KMS-11 (cell line): Measurements from ENCODE around the gene PRDX5.
"Not testable (repeated sequence)": the region's sequence is repeated elsewhere in the genome, so short reads cannot be mapped to it uniquely, and the experiment has no call there.

Source experiments
- H2AFZ ChIP-seq: fragments of 200-600 bp; sonication (generic); 2 replicates; pipeline ENCODE4 v1.6.1; 2016; ENCODE audit warnings: antibody characterized with exemption, mixed run types, low read depth
- H3K27ac ChIP-seq: fragments of 200-600 bp; sonication (generic); 2 replicates; pipeline ENCODE4 v1.6.1; 2016; ENCODE audit warnings: mild to moderate bottlenecking, mixed run types
- H3K27me3 ChIP-seq: fragments of 200-600 bp; sonication (generic); 2 replicates; pipeline ENCODE4 v1.6.1; 2017; ENCODE audit warnings: mild to moderate bottlenecking, low read depth, mixed run types, moderate library complexity; ENCODE audit not compliant: insufficient read depth
- H3K36me3 ChIP-seq: fragments of 200-600 bp; sonication (generic); 2 replicates; pipeline ENCODE4 v1.6.1; 2017; ENCODE audit warnings: mild to moderate bottlenecking, mixed run types; ENCODE audit not compliant: insufficient read depth
- H3K4me1 ChIP-seq: fragments of 200-600 bp; sonication (generic); 2 replicates; pipeline ENCODE4 v1.6.1; 2016; ENCODE audit warnings: mild to moderate bottlenecking, low read depth, mixed run types; ENCODE audit not compliant: poor library complexity, severe bottlenecking
- H3K4me2 ChIP-seq: fragments of 200-600 bp; sonication (generic); 2 replicates; pipeline ENCODE4 v1.7.0; 2016; ENCODE audit warnings: mild to moderate bottlenecking, mixed run types
- H3K4me3 ChIP-seq: fragments of 200-600 bp; sonication (generic); IDR thresholded peaks from 2 replicates; pipeline ENCODE4 v1.6.1; 2017; ENCODE audit warnings: low read depth, low read length, mixed read lengths; ENCODE audit not compliant: insufficient read depth
- H3K79me2 ChIP-seq: fragments of 200-600 bp; sonication (generic); 2 replicates; pipeline ENCODE4 v1.6.1; 2016; ENCODE audit warnings: low read depth, mixed run types; ENCODE audit not compliant: insufficient read depth
- H3K9ac ChIP-seq: fragments of 200-600 bp; sonication (generic); 2 replicates; pipeline ENCODE4 v1.6.1; 2016; ENCODE audit warnings: mild to moderate bottlenecking, mixed run types
- H4K20me1 ChIP-seq: fragments of 200-600 bp; sonication (generic); 2 replicates; pipeline ENCODE4 v1.6.1; 2016; ENCODE audit warnings: mild to moderate bottlenecking, mixed run types; ENCODE audit not compliant: insufficient read depth
- CTCF ChIP-seq: fragments of 200-600 bp; sonication (generic); conservative IDR thresholded peaks from 2 replicates; pipeline ENCODE4 v1.6.1; 2017; ENCODE audit warnings: low read depth, mild to moderate bottlenecking, antibody characterized with exemption, low read length, moderate library complexity, mixed read lengths

Gene PRDX5

DNA sequence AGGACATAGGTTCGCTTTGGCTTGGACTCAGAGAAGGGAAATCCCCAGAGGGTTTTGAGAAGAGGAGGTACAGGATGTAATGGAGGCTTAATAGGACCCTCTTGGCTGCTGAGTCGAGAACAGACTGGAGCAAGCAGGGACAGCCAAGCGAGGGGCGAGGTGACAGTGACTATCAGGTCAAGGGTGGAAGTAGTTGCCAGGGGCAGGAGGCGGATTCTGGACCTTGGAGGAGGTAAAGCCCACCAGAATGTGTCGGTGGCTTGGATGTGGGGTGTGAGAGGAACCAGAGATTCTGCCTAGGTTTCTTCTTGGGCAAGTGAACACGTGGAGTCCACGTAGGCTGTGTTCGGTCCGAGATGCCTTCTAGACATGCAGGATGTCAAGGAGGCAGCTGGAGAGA, 5.0 kb upstream of the PRDX5 start:
- Histone ChIP-seq H4K20me1 (no peaks in the 10 kb centered on the region), H2AFZ (no peak overlapping the region), H3K36me3 (no peaks in the 10 kb centered on the region), H3K9ac (no peak overlapping the region), H3K4me1 (peaks cover 40% of the 10 kb centered on the region), H3K27ac (no peak overlapping the region), H3K4me2 (no peak overlapping the region), H3K27me3 (no peaks in the 10 kb centered on the region), H3K79me2 (peaks cover 43% of the 10 kb centered on the region; the same call in 1 of the 2 replicates), H3K4me3 (no peak overlapping the region)
- no peak for TF ChIP-seq CTCF

DNA sequence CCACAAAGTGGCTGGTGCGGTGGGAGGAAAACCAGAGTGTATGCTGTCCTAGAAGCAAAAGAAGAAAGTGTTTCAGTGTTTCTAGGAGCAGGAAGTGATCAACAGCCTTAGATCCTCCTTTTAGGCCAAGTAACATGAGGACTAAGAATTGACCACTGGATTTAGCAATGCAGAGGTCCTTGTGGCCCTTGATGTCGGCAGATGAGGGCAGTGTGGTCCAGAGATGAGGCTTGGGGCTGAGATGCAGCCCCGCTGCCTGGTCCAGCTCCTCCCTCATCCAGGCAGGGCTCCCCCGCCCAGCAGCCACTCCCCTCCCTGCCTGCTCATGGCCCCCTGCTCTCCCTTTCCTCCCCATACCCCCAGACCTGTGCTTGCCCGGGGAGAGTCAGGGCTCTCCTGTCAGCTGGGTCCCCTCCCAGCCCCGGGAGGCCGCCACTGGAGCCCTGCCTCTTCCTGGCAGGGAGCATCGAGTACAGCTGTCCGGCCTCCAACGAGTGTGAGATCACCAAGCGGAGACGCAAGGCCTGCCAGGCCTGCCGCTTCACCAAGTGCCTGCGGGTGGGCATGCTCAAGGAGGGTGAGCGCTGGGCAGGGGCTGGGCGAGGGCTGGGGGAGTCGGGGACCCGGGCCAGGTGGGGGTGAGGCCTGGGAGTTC, 4.3 kb upstream of the PRDX5 start:
- Histone ChIP-seq H3K4me3 (no peak overlapping the region), H2AFZ (no peak overlapping the region), H3K27ac (no peak overlapping the region), H3K27me3 (no peaks in the 10 kb centered on the region), H3K9ac (no peak overlapping the region), H3K36me3 (no peaks in the 10 kb centered on the region), H3K79me2 (peaks cover 38% of the 10 kb centered on the region; the same call in 1 of the 2 replicates), H4K20me1 (no peaks in the 10 kb centered on the region), H3K4me1 (peaks cover 37% of the 10 kb centered on the region), H3K4me2 (no peak overlapping the region)
- TF ChIP-seq CTCF: no peak

DNA sequence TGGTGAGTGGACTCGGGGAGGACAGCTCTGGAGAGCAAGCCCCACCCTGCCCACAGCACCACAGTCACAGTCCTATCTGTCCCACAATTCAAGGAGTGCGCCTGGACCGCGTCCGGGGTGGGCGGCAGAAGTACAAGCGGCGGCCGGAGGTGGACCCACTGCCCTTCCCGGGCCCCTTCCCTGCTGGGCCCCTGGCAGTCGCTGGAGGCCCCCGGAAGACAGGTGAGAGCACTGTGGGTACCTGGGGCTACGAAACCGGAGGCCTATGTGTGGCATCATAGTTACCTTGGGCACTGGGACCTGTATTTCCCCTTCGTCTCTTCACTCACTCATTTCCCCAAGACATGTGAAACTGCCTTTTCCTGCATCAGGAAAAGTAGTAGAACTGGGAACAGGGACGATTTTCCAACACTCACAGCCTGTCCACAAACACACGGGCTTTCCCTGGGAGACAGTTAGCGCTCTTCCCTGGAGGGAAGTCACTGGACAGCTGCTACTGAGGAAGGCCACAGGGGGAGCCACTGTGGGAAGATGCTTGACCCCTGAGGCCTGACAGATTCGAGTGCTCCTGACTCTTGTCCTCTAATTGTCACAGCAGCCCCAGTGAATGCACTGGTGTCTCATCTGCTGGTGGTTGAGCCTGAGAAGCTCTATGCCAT, 3.6 kb upstream of the PRDX5 start:
- Histone ChIP-seq H3K79me2 (peaks cover 34% of the 10 kb centered on the region; the same call in 1 of the 2 replicates), H3K27me3 (no peaks in the 10 kb centered on the region), H3K27ac (no peak overlapping the region), H3K4me1 (peaks cover 37% of the 10 kb centered on the region), H2AFZ (no peak overlapping the region), H3K9ac (no peak overlapping the region), H3K4me2 (no peak overlapping the region), H3K36me3 (no peaks in the 10 kb centered on the region), H3K4me3 (no peak overlapping the region), H4K20me1 (no peaks in the 10 kb centered on the region)
- no peak for TF ChIP-seq CTCF

DNA sequence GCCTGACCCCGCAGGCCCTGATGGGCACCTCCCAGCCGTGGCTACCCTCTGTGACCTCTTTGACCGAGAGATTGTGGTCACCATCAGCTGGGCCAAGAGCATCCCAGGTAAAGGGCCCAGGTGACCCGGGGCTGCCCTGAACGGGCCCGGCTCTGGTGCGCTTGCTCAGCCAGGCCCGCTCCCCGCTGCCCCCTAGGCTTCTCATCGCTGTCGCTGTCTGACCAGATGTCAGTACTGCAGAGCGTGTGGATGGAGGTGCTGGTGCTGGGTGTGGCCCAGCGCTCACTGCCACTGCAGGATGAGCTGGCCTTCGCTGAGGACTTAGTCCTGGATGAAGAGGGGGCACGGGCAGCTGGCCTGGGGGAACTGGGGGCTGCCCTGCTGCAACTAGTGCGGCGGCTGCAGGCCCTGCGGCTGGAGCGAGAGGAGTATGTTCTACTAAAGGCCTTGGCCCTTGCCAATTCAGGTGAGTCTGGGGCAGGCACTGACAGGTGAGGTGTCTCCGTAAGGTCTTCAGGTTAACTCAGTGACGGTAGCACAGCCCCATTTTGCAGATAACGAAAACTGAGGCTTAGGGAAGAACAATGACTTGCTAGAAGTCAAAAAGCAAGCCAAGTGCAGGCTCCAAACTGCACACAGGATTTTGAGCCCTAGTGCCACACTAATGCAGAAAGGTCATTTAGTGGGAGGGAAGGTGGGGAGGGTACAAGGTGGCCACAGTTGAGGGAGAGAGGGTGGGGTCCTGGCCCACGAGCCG, 2.9 kb upstream of the PRDX5 start:
- H3K4me1 ChIP-seq: peaks cover 31% of the 10 kb centered on the region
- H3K79me2 ChIP-seq: peaks cover 34% of the 10 kb centered on the region; the same call in 1 of the 2 replicates
- H3K4me2 ChIP-seq: peak overlapping the region; percentile 21; the same call in 1 of the 2 replicates
- no peak overlapping the region; the same call in 1 of the 2 replicates for H3K27ac ChIP-seq
- H3K9ac ChIP-seq: no peak overlapping the region
- no peaks in the 10 kb centered on the region for H3K36me3 ChIP-seq
- no peaks in the 10 kb centered on the region for H4K20me1 ChIP-seq
- 0 out of 2 replicates have a peak, but pooled peaks have one; percentile 15 for TF ChIP-seq CTCF
- H2AFZ ChIP-seq: no peak overlapping the region
- no peak overlapping the region for H3K4me3 ChIP-seq
- H3K27me3 ChIP-seq: no peaks in the 10 kb centered on the region

DNA sequence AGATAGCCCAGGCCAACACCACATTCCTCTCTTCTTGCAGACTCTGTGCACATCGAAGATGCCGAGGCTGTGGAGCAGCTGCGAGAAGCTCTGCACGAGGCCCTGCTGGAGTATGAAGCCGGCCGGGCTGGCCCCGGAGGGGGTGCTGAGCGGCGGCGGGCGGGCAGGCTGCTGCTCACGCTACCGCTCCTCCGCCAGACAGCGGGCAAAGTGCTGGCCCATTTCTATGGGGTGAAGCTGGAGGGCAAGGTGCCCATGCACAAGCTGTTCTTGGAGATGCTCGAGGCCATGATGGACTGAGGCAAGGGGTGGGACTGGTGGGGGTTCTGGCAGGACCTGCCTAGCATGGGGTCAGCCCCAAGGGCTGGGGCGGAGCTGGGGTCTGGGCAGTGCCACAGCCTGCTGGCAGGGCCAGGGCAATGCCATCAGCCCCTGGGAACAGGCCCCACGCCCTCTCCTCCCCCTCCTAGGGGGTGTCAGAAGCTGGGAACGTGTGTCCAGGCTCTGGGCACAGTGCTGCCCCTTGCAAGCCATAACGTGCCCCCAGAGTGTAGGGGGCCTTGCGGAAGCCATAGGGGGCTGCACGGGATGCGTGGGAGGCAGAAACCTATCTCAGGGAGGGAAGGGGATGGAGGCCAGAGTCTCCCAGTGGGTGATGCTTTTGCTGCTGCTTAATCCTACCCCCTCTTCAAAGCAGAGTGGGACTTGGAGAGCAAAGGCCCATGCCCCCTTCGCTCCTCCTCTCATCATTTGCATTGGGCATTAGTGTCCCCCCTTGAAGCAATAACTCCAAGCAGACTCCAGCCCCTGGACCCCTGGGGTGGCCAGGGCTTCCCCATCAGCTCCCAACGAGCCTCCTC, 2.0 kb upstream of the PRDX5 start:
- Histone ChIP-seq H3K4me2 (peak overlapping the region; percentile 94), H3K27ac (peak overlapping the region; percentile 88), H3K4me1 (peaks cover 31% of the 10 kb centered on the region), H3K79me2 (peaks cover 27% of the 10 kb centered on the region; the same call in 1 of the 2 replicates), H3K9ac (peak overlapping the region; percentile 84; the same call in 1 of the 2 replicates)
- H4K20me1 ChIP-seq, H3K27me3 ChIP-seq, H3K36me3 ChIP-seq, H3K4me3 ChIP-seq, H2AFZ ChIP-seq: not testable (repeated sequence)
